ENCODE results near the gene YARS2.

DNA sequence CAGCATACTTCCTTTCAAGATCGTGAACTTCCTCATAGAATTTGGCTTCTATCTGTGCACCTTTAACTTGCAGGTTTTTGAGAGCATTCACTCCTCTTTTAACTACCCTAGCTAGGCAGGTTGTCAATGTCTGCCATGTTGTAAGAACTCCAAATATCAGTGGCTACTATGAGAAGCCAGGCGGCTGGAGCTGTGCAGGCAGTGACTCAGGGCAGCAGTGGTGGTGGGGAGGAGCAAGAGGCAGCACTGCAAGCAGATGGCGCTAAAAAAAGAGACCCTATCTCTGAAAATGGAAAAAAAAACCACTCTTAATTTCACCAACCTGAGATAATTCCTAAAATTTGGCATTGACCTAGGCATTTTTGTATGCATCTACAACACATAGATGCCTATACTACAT is 28.5 kb downstream of the YARS2 start:
- TF ChIP-seq POLR2A (IDR thresholded peaks at IDR 0.05) (no peak), POLR2AphosphoS5 (IDR thresholded peaks at IDR 0.05) (no peak)

Data from spleen (tissue), 3 donors.